ENCODE measurements around the gene DHCR7.
A peak's percentile ranks its signal among the peaks of the same experiment; 100 is the strongest.

DHCR7 gene

DNA sequence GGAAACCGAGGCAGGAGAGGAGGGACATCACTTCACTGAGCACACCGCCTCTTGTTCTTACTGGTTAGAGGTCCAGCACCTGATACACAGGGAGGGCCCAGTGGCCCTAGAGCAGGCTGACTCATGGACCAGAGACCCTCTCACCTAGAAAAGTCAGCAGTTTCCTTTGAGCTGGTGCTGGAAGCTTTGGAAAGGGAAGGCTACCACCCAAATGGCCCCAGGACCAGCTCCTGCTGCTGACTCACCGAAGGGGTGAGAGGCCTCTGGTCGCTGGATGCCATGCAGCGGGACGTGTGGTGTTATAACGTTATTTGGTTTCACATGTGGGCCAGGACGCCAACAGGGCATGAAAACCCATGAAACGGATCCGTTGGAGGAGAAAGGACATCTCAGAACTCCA is 8.6 kb upstream of the DHCR7 start:
- DNase-seq (ENCODE audit: low read depth, low spot score): no peak

DNA sequence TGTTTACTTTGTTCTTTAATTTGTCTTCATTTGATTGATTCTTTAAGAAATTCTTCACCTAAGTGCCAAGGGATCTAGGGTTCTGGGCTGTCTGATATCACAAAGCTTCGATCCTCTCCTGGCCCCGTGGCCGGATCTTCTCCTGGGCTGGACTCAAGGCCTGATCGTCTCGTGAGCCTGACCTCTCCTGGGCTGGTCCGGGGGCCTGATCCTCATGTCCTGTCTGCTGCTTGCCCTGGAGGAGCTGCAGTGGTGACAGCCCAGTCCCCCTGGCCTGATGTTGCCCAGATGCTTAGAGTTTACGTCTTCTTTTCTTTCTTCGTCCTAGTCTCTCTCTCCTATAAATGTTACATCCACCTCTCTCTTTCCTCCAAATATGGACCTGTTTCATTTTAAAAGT is 8.1 kb upstream of the DHCR7 start:
- no peak for DNase-seq (ENCODE audit: low read depth, low spot score)

- no peak for DNase-seq (ENCODE audit: low read depth, low spot score)
Measured at GRCh38 chr11:71454470-71455113, 6.4 kb upstream of the DHCR7 start.

GRCh38 chr11:71453918-71454304 is 5.7 kb upstream of the DHCR7 start:
- DNase-seq (ENCODE audit: low read depth, low spot score): no peak

DNA sequence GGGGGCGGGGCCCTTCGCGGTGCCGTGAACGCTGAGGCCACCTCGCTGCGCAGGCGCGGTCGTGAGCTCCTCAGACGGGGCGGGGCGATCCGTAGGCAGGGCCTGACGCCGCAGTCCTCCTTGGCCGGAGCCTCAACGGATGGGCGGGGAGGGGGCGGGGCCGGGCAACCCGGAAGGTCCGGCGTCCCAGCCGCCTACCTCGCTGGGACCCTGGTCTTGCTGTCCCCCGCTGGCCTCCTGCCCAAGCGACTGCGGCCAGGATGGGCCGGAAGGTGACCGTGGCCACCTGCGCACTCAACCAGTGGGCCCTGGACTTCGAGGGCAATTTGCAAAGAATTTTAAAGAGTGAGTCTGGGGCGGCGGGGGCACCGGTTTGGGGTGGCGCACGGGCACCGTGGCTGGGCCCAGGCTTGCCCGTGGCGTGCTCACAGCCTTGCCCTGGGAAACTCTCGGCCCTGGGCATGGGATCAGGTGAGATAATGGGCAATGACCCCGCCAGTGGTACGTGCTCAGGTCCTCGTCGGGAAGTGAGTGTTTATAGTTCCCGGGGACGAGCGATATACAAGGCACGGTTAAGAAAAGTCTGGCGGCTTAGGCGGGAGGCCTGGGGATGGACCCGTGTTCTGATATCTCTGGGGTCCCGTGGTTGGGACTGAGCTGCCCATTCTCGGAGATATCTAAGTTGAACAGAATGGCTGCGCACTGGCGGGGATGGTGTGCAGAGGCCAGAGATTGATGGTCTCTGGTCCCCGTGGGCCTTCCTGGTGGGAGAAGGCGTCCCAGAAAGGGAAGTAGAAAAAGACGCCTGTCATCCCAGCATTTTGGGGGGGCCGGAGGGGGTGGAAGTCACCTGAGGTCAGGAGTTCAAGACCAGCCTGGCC is 5.1 kb upstream of the DHCR7 start, which contains the start of gene NADSYN1:
Gene NADSYN1, plus strand, starts transcription at position 167 of the 881 bp plus-strand sequence. Its CDS starts 94 bp downstream, at position 261.
- peak; percentile 86 for DNase-seq (ENCODE audit: low read depth, low spot score)

DNA sequence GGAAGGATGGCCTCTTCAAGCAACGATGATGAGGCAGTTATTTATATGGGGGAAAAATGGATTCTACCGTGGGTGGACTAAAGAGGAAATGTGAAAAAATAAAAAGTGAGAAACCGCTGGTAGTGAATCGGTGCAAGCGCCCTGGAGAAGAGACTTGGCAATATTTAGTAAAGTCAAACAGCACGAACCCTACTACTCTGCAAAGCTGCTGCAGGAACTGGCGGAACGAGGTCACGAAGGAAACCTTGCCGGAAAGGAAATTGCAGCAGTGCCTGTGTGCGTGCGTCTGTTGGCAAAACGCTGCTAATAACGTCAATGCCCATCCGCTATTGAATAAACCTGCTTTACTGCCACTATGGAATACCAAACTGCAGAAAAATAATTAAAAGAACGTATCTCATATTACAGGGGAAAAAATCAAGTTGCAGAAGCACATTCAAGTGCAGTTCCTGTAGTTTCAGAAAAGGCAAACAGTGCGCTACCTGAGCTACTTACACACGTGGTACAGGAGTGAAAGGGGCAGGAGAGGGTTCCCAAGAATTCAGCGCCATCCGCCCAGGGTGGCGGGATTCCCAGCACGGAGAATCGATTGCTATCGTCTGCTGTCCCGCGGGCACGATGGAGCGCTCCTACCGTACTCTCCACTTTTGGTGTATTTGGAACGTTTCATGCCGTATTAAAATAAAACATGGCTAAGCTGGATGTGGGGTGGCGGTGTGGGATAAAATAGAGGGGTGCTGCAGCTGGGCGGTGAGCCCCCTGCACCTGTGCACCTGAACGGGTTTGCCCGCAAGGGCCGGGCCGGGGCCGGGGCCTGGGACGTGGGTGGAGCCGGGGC is 4.2 kb upstream of the DHCR7 start:
- no peak for DNase-seq (ENCODE audit: low read depth, low spot score)

- DNase-seq (ENCODE audit: low read depth, low spot score): no peak
Measured at GRCh38 chr11:71451596-71452198, 3.5 kb upstream of the DHCR7 start.

GRCh38 chr11:71450939-71451338 is 2.7 kb upstream of the DHCR7 start:
- no peak for DNase-seq (ENCODE audit: low read depth, low spot score)

DNA sequence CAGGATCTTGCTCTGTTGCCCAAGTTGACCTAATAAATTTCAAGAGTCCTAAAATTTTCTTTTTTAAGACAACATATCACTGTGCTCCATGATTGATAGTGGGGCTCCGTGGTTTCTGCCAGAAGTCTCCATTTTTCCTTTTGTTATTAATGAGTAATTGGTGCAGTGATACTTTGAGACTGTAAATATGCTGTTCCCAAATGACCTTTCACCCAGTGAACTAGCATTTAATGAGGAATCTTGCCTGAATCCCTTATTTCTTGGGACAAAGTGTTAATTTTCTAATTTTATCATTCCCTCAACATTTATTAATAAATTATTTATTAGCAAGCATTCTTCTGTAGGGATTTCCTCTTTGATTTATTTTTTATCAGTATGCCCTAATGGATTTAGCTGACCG is 2.3 kb upstream of the DHCR7 start:
- no peak for DNase-seq (ENCODE audit: low read depth, low spot score)

GRCh38 chr11:71449596-71449995 is 1.4 kb upstream of the DHCR7 start:
- no peak for DNase-seq (ENCODE audit: low read depth, low spot score)

DNA sequence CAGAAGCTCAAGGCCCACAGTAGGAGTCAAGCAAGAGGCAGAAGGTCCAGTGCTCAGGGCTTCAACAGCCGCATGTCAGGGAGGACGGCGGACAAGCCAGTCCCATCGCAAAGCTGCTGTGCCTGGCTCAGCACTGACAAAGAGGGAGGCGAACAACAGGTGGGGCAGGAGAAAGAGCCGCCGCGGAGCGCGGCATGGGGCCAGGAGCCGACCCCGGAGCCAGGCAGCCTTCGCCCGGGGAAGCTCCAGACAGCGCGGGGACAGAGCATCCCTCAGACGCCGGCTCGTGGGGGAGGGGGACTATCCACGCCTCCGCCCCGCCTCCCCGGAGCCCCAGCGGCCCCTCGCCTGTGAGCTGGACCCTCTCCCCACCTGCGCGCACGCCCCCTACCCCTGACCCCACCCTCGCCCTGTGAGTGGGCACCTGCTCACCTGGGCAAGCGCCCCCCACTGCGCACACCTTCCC is 369 bp downstream of the DHCR7 start:
- DNase-seq (ENCODE audit: low read depth, low spot score): no peak

GRCh38 chr11:71446942-71447688 is 1.1 kb downstream of the DHCR7 start:
- DNase-seq (ENCODE audit: low read depth, low spot score): no peak

GRCh38 chr11:71446150-71446549 is 2.0 kb downstream of the DHCR7 start:
- DNase-seq (ENCODE audit: low read depth, low spot score): no peak

GRCh38 chr11:71444811-71445210 is 3.4 kb downstream of the DHCR7 start:
- DNase-seq (ENCODE audit: low read depth, low spot score): no peak

- DNase-seq (ENCODE audit: low read depth, low spot score): no peak
Measured at GRCh38 chr11:71443736-71444445, 4.3 kb downstream of the DHCR7 start.

GRCh38 chr11:71442880-71443279 is 5.3 kb downstream of the DHCR7 start:
- DNase-seq (ENCODE audit: low read depth, low spot score): no peak

DNA sequence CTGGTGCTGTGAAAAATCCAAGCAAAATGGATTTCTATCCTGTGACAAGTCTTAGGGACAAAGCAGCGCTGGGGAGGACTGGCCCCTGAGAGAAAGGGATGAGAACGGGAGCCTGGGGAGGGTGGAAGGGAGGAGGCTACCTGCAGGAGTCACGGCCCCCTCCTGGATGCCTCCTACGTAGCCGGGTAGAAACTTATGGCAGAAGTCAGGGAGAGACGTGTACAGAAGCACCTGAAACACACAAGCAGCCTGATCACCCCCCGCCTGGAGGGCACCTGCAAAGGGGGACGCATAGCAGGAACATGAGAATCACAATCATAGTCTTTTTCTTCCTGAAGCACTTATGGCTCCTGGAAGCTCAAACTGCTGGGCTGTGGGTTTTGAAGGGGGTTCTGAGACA is 6.1 kb downstream of the DHCR7 start:
- DNase-seq (ENCODE audit: low read depth, low spot score): no peak

DNA sequence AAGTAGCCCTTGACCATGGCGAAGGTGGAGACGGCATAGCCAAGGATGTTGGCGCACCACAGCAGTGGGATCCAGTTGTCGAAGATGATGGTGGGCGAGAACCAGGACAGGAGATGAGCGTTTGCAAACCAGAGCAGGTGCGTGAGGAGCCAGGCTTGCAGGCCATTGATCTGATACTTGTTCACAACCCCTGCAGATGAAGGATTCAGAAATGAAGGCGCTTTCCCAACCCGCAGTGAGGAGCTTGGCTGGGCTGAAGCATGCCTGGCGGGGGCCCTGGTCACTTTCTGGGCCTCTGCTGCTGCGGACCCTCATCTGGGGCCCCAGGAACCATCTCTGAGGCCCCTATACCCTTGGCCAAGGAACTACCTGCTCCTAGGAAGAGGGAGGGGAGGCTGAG is 6.9 kb downstream of the DHCR7 start:
- DNase-seq (ENCODE audit: low read depth, low spot score): no peak

GRCh38 chr11:71440021-71440755 is 8.0 kb downstream of the DHCR7 start:
- DNase-seq (ENCODE audit: low read depth, low spot score): no peak

- no peak for DNase-seq (ENCODE audit: low read depth, low spot score)
Measured at GRCh38 chr11:71438650-71439049, 9.5 kb downstream of the DHCR7 start.

Measured in activated CD4-positive, CD25-positive, alpha-beta regulatory T cell treated with anti-CD3 and anti-CD28 coated beads, Interleukin-2, amount 50 U/mL, for 16 hours (primary cell).